GM18511 (cell line): ENCODE results near the gene ANXA6.
A peak's percentile ranks its signal among the peaks of the same experiment; 100 is the strongest.

Experiments used
- ATAC-seq: cut with Tn5 transposase; IDR thresholded peaks from one replicate; pipeline ENCODE4 v1.9.1; 2021; ENCODE audit warnings: mild to moderate bottlenecking, moderate library complexity; ENCODE audit not compliant: unreplicated experiment

The ANXA6 gene

GRCh38 chr5:151068433-151069197 lies 89.0 kb downstream of the ANXA6 start:
- peak; percentile 73 for ATAC-seq

GRCh38 chr5:151067632-151068432 lies 89.7 kb downstream of the ANXA6 start:
- ATAC-seq, result no peak

GRCh38 chr5:151066920-151067319 lies 90.7 kb downstream of the ANXA6 start:
- ATAC-seq, result no peak

- ATAC-seq, result no peak
Observed at GRCh38 chr5:151065609-151066008, 92.0 kb downstream of the ANXA6 start.

- ATAC-seq, result no peak
Observed at GRCh38 chr5:151064916-151065499, 92.6 kb downstream of the ANXA6 start.

GRCh38 chr5:151063142-151063989 lies 94.2 kb downstream of the ANXA6 start:
- ATAC-seq, result no peak

GRCh38 chr5:151062405-151063141 lies 95.0 kb downstream of the ANXA6 start:
- ATAC-seq, result no peak

- ATAC-seq, result no peak
Observed at GRCh38 chr5:151060742-151061141, 96.8 kb downstream of the ANXA6 start.

GRCh38 chr5:151058891-151059489 lies 98.6 kb downstream of the ANXA6 start:
- ATAC-seq, result no peak

- no peak for ATAC-seq
Observed at GRCh38 chr5:151058301-151058700, 99.3 kb downstream of the ANXA6 start.

- ATAC-seq, result no peak
Observed at GRCh38 chr5:151056379-151057325, 100.9 kb downstream of the ANXA6 start.

GRCh38 chr5:151055336-151055735 lies 102.2 kb downstream of the ANXA6 start:
- ATAC-seq, result no peak

GRCh38 chr5:151054709-151055108 lies 102.9 kb downstream of the ANXA6 start:
- no peak for ATAC-seq

- no peak for ATAC-seq
Observed at GRCh38 chr5:151053796-151054462, 103.7 kb downstream of the ANXA6 start.

GRCh38 chr5:151052836-151053235 lies 104.7 kb downstream of the ANXA6 start:
- no peak for ATAC-seq

GRCh38 chr5:151051931-151052608 lies 105.5 kb downstream of the ANXA6 start:
- no peak for ATAC-seq

- peak; percentile 79 for ATAC-seq
Observed at GRCh38 chr5:151051066-151051930, 106.3 kb downstream of the ANXA6 start.
